HG03378 (cell line): ENCODE data around the gene AFAP1L2.

ENCODE experiments used
- ATAC-seq: cut with Tn5 transposase; IDR thresholded peaks from one replicate; pipeline ENCODE4 v1.9.1; 2021; ENCODE audit warnings: mild to moderate bottlenecking, moderate library complexity; ENCODE audit not compliant: unreplicated experiment

AFAP1L2 gene

DNA sequence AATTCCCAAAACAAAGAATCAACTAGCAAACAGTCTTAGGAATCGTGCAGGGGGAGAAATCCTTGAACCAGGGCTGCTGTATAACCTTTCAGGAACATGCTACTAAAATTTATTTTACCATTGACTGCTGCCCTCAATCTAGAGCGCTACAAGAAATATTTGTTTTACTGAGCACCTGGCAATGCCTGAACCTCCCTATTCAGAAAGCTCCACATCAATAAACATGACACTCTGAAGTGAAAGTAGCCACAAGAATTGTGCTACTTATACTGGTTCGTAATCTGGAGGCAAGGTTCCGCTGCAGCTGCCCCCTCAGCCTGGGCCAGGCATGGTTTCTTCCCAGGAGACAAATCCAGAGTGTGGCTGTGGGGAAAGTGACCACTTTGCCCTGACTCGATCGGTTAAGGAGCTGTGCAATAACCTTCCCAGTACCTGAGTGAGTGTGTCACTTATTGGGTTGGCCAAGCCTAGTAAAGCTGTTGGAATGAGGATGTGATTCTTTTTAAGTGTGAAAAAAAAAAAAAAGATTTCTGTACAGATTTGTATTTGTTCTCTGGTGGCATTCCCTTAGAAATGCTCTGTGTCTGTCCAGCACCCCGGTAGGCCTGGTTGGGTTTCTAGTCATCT is 157.5 kb downstream of the AFAP1L2 start:
- ATAC-seq: no peak

DNA sequence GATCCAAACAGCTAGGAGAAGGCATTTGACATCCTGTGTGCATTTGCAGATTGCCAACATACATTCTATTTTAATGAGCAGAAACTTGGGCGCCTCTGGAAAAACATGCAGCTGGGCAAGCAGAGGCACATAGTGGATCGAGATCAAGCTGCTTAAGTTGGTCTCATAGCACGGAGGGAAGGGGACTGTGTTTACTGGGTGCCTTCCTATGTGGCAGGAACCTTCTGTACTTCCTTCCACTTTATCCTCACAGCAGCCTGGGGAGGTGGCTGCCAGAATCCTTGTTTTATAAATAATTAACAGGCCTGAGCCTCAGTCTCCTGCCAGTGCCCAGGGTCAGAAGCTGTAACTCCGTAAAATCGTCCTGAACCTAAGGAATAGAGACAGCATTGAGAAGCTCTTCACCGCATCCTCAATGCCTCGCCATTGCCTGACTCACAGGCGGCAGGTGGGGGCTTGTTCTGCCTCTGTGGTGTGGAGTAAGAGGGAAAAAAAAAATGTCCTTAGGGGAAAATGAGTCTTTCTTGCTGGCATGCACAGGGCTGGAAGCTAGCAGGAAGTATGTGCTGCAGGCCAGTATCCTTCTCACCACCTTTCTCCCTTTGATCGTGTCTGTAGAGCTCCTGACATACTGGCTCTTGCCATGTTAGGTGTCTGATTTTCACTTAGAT is 159.0 kb downstream of the AFAP1L2 start:
- no peak for ATAC-seq
